ENCODE data around the gene AP3S1.
"Not testable (repeated sequence)": the region's sequence is repeated elsewhere in the genome, so short reads cannot be mapped to it uniquely, and the experiment has no call there.

Gene AP3S1

GRCh38 chr5:115812372-115812771, 29.4 kb upstream of the AP3S1 start:
- Histone ChIP-seq H3K4me3 (ENCODE audit: low read length) (no peak overlapping the region), H2AFZ (ENCODE audit: low read depth, low read length) (no peak overlapping the region), H3K9me3 (ENCODE audit: low read length) (no peaks in the 10 kb centered on the region), H3K27me3 (ENCODE audit: insufficient read depth, low read length) (no peaks in the 10 kb centered on the region), H3K4me1 (ENCODE audit: insufficient read depth, low read length) (peaks cover 27% of the 10 kb centered on the region), H3K36me3 (ENCODE audit: insufficient read depth, low read length) (peaks cover 44% of the 10 kb centered on the region)

- Histone ChIP-seq H3K36me3 (ENCODE audit: insufficient read depth, low read length) (peaks cover 31% of the 10 kb centered on the region), H3K27me3 (ENCODE audit: insufficient read depth, low read length) (no peaks in the 10 kb centered on the region), H3K9me3 (ENCODE audit: low read length) (no peaks in the 10 kb centered on the region), H3K4me3 (ENCODE audit: low read length) (peak overlapping the region; percentile 65), H2AFZ (ENCODE audit: low read depth, low read length) (no peak overlapping the region), H3K4me1 (ENCODE audit: insufficient read depth, low read length) (peaks cover 35% of the 10 kb centered on the region)
Measured at GRCh38 chr5:115813719-115814118, 28.0 kb upstream of the AP3S1 start.

- Histone ChIP-seq H3K27me3 (ENCODE audit: insufficient read depth, low read length) (no peaks in the 10 kb centered on the region), H3K9me3 (ENCODE audit: low read length) (no peaks in the 10 kb centered on the region), H3K36me3 (ENCODE audit: insufficient read depth, low read length) (peaks cover 17% of the 10 kb centered on the region), H3K4me1 (ENCODE audit: insufficient read depth, low read length) (peaks cover 35% of the 10 kb centered on the region), H3K4me3 (ENCODE audit: low read length) (peak overlapping the region; percentile 65), H2AFZ (ENCODE audit: low read depth, low read length) (no peak overlapping the region)
Measured at GRCh38 chr5:115815006-115815692, 26.6 kb upstream of the AP3S1 start.

DNA sequence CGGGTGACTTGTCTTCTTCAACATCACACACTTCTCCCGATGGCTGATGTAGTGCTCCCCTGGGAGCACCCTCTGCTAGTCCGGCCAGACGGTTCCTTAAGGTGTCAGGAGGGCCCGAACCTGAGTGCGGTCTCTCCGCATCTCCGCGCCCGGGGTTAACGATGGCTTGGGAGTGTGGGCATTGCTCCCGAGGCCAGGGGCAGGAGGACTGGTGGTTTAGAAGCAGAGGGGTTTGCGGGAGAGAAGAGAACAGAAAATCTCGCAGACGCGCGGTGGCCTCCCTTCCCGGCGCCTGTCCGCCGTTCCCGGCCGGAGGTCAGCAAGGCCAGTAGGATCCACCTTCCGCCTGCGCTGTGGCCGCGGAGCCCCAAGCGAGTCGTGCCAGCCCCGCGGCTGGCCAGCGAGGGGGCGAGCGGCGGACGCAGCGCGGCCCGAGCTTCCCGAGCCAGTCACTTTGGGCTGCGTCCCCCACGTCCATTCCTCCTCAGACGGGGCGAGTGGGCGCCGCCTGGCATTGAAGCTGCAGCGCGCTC, 26.0 kb upstream of the AP3S1 start:
- Histone ChIP-seq H3K4me3 (ENCODE audit: low read length) (peak overlapping the region; percentile 65), H2AFZ (ENCODE audit: low read depth, low read length) (no peak overlapping the region), H3K4me1 (ENCODE audit: insufficient read depth, low read length) (peaks cover 35% of the 10 kb centered on the region), H3K27me3 (ENCODE audit: insufficient read depth, low read length) (no peaks in the 10 kb centered on the region), H3K36me3 (ENCODE audit: insufficient read depth, low read length) (peaks cover 11% of the 10 kb centered on the region), H3K9me3 (ENCODE audit: low read length) (no peaks in the 10 kb centered on the region)

DNA sequence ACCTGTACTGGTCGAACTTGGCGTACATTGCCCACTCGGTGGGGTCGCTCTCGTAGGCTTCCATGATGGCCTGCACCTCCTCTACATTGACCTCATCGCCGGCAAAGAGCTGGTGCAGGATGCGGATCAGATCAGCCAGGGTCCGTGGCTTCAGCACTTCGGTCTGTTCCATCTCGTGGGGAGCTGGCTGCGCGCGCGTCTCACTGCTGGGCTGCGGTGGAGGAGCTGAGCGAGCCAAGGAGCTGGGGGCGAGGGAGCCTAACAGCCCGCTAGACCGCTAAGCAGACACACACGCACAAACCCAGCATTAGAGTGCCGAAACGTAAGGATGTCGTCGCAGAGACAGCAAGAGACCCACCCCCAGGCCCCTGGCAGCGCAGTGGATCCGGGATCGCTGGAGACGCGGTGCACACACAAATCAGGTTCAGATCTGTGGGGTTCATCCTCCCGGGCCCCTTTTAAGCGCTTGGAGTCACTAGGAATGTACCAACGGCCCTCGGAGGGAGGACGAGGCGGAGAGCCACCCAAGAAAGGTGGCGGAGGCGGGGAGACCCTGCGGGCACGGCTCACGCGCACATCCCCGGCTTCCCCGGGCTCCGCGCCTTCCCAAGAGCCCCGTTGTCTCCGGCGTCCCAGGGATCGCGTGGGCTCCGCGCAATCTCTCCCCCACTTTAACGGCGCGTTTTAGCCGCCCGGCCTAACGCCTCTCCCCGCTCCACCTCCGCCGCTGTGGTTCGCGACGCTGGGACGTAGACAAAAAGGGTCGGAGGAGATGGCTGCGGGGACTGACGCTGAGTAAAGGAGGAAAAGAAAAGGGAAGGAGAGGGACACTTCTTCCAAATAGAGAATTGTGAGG, 25.3 kb upstream of the AP3S1 start, which contains the start of gene CDO1:
TSS of gene CDO1 (minus strand) at position 434 of the 856 bp plus-strand sequence. CDS start at position 172, 262 bp downstream.
- H2AFZ ChIP-seq (ENCODE audit: low read depth, low read length), result peak within 1 kb of the TSS; percentile 85
- H3K9me3 ChIP-seq (ENCODE audit: low read length), result no peaks in the 10 kb centered on the region
- H3K36me3 ChIP-seq (ENCODE audit: insufficient read depth, low read length), result peaks cover 9% of the 10 kb centered on the region
- H3K4me1 ChIP-seq (ENCODE audit: insufficient read depth, low read length), result peaks cover 35% of the 10 kb centered on the region
- peak within 1 kb of the TSS; percentile 65 for H3K4me3 ChIP-seq (ENCODE audit: low read length)
- no peaks in the 10 kb centered on the region for H3K27me3 ChIP-seq (ENCODE audit: insufficient read depth, low read length)

DNA sequence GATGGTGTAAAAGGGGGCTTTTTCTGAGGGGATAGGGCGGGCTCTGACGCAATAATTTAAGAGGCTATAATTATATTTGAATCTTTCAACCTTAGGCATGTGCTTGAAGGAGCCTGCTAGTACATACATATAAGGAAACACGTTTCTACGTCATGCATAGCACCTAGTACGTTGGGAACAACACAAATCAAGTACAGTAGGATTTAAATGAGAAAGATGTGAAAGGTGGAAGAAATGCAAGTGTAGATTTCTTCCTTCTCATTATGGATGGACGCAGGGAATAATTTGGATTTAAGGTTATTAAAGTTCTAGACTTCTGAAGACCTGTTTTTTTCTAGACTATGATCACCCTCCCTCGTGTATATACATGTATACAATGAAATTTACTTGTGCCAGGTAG, 24.3 kb upstream of the AP3S1 start:
- Histone ChIP-seq H3K27me3 (ENCODE audit: insufficient read depth, low read length) (no peaks in the 10 kb centered on the region), H3K4me3 (ENCODE audit: low read length) (peak overlapping the region; percentile 65), H3K9me3 (ENCODE audit: low read length) (no peaks in the 10 kb centered on the region), H2AFZ (ENCODE audit: low read depth, low read length) (no peak overlapping the region), H3K4me1 (ENCODE audit: insufficient read depth, low read length) (peaks cover 34% of the 10 kb centered on the region), H3K36me3 (ENCODE audit: insufficient read depth, low read length) (peaks cover 2% of the 10 kb centered on the region)

GRCh38 chr5:115818821-115819220, 22.9 kb upstream of the AP3S1 start:
- Histone ChIP-seq H3K9me3 (ENCODE audit: low read length) (no peaks in the 10 kb centered on the region), H3K4me1 (ENCODE audit: insufficient read depth, low read length) (peaks cover 30% of the 10 kb centered on the region), H3K27me3 (ENCODE audit: insufficient read depth, low read length) (no peaks in the 10 kb centered on the region), H3K4me3 (ENCODE audit: low read length) (no peak overlapping the region), H2AFZ (ENCODE audit: low read depth, low read length) (no peak overlapping the region), H3K36me3 (ENCODE audit: insufficient read depth, low read length) (no peaks in the 10 kb centered on the region)

DNA sequence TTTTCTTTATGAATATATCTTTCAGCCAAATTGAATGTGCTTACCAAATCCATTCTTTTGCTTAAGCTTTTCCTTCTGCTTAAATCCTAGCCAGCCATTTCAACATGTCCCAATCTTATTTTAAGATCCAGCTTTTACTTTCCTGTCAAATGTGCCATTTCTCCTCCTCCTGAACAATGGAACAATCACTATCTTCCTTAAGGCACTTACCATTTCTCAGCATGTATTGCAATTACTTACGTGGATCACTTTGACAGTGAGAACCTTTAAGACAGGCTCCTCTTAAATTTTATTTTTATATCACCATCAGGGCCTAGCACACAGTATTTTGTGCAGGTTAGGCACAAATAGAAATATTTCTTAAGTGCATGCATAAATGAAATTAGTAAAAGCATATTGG, 20.9 kb upstream of the AP3S1 start:
- Histone ChIP-seq H2AFZ (ENCODE audit: low read depth, low read length) (no peak overlapping the region), H3K36me3 (ENCODE audit: insufficient read depth, low read length) (no peaks in the 10 kb centered on the region), H3K27me3 (ENCODE audit: insufficient read depth, low read length) (no peaks in the 10 kb centered on the region), H3K4me3 (ENCODE audit: low read length) (no peak overlapping the region), H3K9me3 (ENCODE audit: low read length) (no peaks in the 10 kb centered on the region), H3K4me1 (ENCODE audit: insufficient read depth, low read length) (peaks cover 11% of the 10 kb centered on the region)

DNA sequence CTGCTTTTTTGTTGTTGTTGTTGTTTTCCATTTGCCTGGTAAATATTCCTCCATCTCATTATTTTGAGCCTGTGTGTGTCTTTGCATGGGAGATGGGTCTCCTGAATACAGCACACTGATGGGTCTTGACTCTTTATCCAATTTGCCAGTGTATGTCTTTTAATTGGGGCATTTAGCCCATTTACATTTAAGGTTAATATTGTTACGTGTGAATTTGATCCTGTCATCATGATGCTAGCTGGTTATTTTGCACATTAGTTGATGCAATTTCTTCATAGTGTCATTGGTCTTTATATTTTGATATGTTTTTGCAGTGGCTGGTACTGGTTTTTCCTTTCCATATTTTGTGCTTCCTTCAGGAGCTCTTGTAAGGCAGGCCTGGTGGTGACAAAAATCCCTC, 16.8 kb upstream of the AP3S1 start:
- H2AFZ ChIP-seq (ENCODE audit: low read depth, low read length); H3K4me3 ChIP-seq (ENCODE audit: low read length); H3K27me3 ChIP-seq (ENCODE audit: insufficient read depth, low read length); H3K9me3 ChIP-seq (ENCODE audit: low read length); H3K4me1 ChIP-seq (ENCODE audit: insufficient read depth, low read length): not testable (repeated sequence)
- H3K36me3 ChIP-seq (ENCODE audit: insufficient read depth, low read length), result peaks cover 20% of the 10 kb centered on the region

DNA sequence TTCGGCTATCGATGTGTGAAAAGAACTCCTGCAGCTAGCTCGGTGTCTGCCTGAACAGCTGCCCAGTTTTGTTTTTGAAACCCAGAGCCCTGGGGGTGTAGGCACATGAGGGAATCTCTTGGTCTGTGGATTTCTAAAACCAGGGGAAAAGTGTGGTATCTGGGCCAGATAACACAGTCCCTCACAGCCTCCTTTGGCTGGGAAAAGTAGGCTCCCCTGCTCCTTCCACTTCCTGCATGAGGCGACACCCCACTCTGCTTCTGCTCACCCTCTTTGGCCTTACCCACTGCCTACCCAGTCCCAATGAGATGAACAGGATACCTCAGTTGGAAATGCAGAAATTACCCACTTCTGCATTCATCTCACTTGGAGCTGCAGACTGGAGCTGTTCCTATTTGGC, 15.8 kb upstream of the AP3S1 start:
- H3K36me3 ChIP-seq (ENCODE audit: insufficient read depth, low read length), result peaks cover 28% of the 10 kb centered on the region
- H3K9me3 ChIP-seq (ENCODE audit: low read length), result no peaks in the 10 kb centered on the region
- H3K4me1 ChIP-seq (ENCODE audit: insufficient read depth, low read length), result no peaks in the 10 kb centered on the region
- no peak overlapping the region for H2AFZ ChIP-seq (ENCODE audit: low read depth, low read length)
- no peak overlapping the region for H3K4me3 ChIP-seq (ENCODE audit: low read length)
- H3K27me3 ChIP-seq (ENCODE audit: insufficient read depth, low read length), result no peaks in the 10 kb centered on the region

DNA sequence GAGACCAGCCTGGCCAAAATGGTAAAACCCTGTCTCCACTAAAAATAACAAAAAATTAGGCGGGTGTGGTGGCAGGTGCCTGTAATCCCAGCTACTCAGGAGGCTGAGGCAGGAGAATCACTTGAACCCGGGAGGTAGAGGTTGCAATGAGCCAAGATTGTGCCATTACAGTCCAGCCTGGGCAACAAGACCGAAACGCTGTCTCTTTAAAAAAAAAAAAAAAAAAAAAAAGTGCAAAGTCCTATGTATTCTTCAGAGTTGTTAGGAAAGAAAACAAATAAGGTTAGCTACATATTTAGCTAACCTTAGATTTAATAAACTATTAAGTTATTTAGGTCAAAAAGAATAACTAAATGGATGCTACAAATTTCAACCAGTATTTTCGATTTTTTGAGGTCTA, 11.8 kb upstream of the AP3S1 start:
- Histone ChIP-seq H3K27me3 (ENCODE audit: insufficient read depth, low read length) (no peaks in the 10 kb centered on the region), H3K9me3 (ENCODE audit: low read length) (no peaks in the 10 kb centered on the region), H2AFZ (ENCODE audit: low read depth, low read length) (no peak overlapping the region), H3K36me3 (ENCODE audit: insufficient read depth, low read length) (peaks cover 55% of the 10 kb centered on the region), H3K4me1 (ENCODE audit: insufficient read depth, low read length) (no peaks in the 10 kb centered on the region), H3K4me3 (ENCODE audit: low read length) (no peak overlapping the region)

DNA sequence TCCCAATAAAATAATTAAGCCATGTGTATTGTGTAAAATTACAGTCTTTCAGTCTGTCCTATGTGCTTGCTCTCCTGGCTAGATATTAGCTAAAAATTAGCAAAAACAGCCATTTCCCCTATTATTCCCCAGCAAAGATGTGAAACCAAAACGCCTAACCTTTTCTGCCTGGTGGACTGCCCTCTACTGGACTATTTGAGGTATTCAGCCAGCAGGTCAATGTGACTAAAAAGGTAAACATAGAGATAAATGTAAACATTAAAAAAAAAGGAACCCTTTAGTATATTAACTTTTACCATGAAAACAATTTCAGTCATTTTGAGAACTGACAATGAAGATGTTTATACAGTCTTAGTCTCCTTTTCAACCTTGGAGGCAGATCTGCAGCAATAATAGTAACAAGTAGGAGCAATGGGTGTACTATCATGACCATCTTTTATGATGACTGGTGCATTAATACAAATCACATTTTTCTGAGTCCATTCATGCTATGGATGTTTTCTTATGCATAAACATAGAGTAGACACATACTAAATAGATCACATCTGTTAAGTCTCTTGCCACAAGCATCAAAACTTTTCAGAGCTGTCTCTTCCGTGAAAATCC, 10.5 kb upstream of the AP3S1 start:
- Histone ChIP-seq H3K4me1 (ENCODE audit: insufficient read depth, low read length) (no peaks in the 10 kb centered on the region), H2AFZ (ENCODE audit: low read depth, low read length) (no peak overlapping the region), H3K36me3 (ENCODE audit: insufficient read depth, low read length) (peaks cover 66% of the 10 kb centered on the region), H3K27me3 (ENCODE audit: insufficient read depth, low read length) (no peaks in the 10 kb centered on the region), H3K4me3 (ENCODE audit: low read length) (no peak overlapping the region), H3K9me3 (ENCODE audit: low read length) (no peaks in the 10 kb centered on the region)

DNA sequence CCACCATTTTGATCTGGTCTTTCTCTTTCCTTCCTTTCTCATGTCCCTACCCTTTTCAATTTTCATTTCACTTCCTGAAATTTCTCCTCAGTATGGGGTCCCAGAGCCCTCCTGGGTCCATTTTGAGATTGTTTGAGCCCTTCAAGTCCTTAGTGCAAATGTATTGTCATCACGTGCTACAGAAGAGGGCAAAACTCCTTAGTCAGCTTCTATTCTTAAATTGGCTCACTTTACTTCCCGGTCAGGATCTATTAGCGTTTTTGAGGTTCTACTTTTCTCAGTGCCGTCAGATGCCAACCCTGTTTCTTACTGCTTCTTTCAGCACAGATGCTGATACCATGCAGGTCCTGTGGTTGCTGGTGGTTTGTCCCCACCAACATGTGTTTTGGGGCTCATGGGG, 6.3 kb upstream of the AP3S1 start:
- Histone ChIP-seq H3K4me1 (ENCODE audit: insufficient read depth, low read length) (peaks cover 14% of the 10 kb centered on the region), H3K9me3 (ENCODE audit: low read length) (no peaks in the 10 kb centered on the region), H3K4me3 (ENCODE audit: low read length) (no peak overlapping the region), H3K27me3 (ENCODE audit: insufficient read depth, low read length) (no peaks in the 10 kb centered on the region), H2AFZ (ENCODE audit: low read depth, low read length) (no peak overlapping the region), H3K36me3 (ENCODE audit: insufficient read depth, low read length) (peaks cover 59% of the 10 kb centered on the region)

Data from neuron (in vitro differentiated cells).